ENCODE results near the gene ELAVL2.
"Not testable (repeated sequence)": the region's sequence is repeated elsewhere in the genome, so short reads cannot be mapped to it uniquely, and the experiment has no call there.

The ELAVL2 gene

DNA sequence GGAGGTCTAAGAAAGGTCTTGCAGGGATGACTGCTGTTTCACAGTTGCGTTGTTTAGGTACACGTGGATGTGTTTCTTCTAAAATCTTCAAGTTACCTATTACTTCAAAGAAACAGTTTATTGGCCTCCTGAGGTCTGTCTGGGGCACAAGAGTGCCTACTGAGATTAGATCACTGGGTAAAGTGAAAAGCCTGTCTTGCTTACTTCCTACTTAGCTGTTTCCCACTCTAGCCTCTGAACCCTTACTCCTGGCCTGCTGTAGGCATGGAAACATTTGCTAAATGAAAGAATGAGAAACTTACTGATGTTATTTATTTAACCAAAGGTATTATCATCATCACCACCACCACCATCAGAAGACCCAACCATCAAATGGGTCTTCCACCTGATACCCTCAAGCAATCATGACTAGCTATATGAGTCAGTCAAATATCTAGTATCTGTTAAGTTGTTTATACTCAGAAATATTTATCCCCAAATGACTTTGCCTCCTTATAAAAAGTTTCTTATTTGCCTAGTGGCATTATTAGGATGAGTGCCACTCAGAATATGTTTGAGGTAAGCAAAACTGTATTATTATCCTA is 92.5 kb downstream of the ELAVL2 start:
- TF ChIP-seq, protein P1, sequence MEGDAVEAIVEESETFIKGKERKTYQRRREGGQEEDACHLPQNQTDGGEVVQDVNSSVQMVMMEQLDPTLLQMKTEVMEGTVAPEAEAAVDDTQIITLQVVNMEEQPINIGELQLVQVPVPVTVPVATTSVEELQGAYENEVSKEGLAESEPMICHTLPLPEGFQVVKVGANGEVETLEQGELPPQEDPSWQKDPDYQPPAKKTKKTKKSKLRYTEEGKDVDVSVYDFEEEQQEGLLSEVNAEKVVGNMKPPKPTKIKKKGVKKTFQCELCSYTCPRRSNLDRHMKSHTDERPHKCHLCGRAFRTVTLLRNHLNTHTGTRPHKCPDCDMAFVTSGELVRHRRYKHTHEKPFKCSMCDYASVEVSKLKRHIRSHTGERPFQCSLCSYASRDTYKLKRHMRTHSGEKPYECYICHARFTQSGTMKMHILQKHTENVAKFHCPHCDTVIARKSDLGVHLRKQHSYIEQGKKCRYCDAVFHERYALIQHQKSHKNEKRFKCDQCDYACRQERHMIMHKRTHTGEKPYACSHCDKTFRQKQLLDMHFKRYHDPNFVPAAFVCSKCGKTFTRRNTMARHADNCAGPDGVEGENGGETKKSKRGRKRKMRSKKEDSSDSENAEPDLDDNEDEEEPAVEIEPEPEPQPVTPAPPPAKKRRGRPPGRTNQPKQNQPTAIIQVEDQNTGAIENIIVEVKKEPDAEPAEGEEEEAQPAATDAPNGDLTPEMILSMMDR (IDR thresholded peaks at IDR 0.05; ENCODE audit: low read depth, low read length): no peak
- DNase-seq (ENCODE audit: extremely low read depth, low read depth): no peak

DNA sequence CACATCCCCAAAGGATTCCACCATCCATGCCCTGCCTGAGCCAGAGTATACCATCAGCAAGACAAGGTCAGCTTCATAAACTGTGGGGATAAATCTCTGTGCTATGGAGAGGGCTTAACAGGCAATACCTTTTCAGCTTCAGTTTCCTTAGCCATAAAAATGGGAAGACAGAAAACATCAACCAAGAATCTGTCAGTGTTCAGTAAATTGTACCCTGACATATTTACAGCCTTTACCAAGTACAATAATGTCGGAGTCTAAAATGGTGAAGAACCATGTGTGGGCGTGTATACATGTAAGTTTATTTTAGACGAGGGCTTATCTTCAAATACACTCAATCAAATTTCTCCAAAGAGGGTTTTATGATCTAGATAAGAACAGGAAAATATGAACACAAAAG is 94.7 kb downstream of the ELAVL2 start:
- TF ChIP-seq, protein P1 (IDR thresholded peaks at IDR 0.05; ENCODE audit: low read depth, low read length): no peak
- no peak for DNase-seq (ENCODE audit: extremely low read depth, low read depth)

DNA sequence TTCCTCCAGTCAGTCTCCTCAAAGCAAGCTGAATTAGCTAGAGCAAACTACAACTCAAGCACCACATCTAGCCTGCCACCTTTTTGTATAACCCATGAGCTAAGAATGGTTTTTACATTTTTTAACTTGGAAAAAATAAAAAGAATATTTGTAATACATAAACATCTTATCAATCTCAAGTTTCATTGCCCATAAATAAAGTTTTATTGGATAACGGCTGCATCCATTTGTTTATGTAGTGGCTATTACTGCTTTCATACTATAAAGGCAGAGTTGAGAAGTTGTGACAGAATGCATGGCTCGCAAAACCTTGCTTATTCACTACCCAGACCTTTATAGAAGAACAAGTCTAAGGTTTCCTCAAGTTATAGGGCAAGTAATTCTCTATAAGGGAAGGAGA is 95.7 kb downstream of the ELAVL2 start:
- TF ChIP-seq, protein P1 (IDR thresholded peaks at IDR 0.05; ENCODE audit: low read depth, low read length): no peak
- DNase-seq (ENCODE audit: extremely low read depth, low read depth): no peak

DNA sequence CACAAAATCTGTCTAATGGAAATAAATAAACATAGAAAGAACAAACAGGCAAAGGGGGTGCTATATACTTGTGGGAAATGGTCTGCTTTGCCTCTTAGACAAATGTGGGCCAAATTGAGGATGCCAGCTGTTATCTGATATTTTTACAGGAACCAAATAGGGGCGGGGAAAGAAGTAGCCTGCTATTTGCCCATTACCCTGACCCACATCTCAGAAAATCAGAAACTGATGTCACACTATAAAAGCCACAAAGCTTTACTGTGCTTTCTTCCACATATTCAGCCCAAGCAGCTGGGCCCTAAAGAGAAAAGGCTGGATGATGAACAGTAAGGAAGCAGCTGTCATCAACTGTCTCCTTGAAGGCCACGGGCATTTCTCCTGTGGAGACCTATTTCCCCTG is 97.3 kb downstream of the ELAVL2 start:
- TF ChIP-seq, protein P1 (IDR thresholded peaks at IDR 0.05; ENCODE audit: low read depth, low read length): no peak

DNA sequence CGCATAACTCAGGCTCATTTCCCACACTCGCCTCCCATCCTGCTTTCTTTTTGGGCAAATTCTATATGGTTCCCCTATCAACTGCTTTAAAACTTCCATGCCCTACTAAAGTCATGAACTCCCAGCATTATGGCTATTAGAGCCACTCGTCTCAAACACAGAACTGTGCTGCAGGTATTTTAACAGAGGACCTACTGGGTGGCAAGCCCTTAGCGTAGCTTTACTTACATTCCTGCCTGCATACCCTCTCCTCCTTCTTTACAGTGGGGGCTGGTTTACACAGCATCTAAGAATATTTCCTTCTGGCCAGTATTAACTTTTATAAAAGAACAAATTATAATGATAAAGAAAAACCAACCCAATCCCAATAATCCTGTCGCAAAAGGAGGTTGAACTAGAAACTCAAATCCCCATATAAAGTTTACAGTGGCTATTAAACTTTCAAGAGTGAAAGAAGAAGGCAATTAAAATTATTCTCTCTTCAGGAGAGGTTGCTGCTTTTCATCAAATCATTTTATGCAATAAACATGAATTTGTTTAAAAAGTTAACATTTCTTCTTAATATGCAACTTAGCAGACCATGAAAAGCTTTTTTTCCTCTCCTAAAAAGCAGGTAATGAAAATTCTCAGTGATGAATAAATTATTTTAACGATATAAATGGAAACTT is 100.6 kb downstream of the ELAVL2 start:
- TF ChIP-seq, protein P1 (IDR thresholded peaks at IDR 0.05; ENCODE audit: low read depth, low read length): no peak
- no peak for DNase-seq (ENCODE audit: extremely low read depth, low read depth)

More for the DNA sequence above, 97.3 kb downstream of the ELAVL2 start:
- no peak for DNase-seq (ENCODE audit: extremely low read depth, low read depth)

DNA sequence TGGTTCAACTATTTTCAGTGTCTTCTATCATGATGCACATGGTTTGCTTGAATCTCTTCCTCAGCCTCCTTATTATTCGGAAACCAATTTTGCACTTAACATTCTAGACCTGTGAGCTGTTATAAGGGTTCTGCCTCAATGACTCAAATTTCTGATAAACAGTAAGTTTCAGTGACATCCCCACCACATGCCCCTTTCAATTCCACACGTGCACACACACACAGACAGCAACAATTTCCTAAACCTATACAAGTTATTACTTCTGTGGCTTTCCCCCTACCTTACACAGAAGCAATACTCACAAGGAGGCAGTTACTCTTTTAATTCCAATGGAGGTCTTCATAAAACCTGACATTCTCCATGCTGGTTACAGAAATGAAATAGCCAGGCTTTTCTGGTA is 102.4 kb downstream of the ELAVL2 start:
- DNase-seq (ENCODE audit: extremely low read depth, low read depth): no peak
- TF ChIP-seq, protein P1 (IDR thresholded peaks at IDR 0.05; ENCODE audit: low read depth, low read length): no peak

DNA sequence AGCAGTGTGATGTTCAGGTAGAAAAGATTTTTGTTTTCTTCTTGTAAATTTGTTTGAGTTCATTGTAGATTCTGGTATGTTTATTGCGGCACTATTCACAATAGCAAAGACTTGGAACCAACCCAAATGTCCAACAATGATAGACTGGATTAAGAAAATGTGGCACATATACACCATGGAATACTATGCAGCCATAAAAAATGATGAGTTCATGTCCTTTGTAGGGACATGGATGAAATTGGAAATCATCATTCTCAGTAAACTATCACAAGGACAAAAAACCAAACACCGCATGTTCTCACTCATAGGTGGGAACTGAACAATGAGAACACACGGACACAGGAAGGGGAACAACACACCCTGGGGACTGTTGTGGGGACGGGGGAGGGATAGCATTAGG is 103.0 kb downstream of the ELAVL2 start:
- not testable (repeated sequence) for DNase-seq (ENCODE audit: extremely low read depth, low read depth)

DNA sequence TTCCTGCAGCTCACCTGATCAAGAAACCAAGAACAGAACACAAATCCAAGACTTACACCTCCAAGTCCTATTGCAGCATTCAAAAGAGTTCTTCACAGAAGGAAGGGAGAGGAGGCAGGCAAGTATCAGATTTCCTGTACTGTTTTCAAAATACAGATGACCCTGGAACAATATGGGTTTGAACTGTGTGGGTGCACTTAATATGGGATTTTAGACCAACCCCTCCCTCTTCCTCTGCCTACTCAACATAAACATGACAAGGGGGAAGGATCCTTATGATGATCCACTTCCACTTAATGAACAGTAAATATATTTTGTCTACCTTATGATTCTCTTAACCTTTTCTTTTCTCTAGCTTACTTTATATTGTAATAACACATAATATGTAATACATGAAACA is 104.6 kb downstream of the ELAVL2 start:
- DNase-seq (ENCODE audit: extremely low read depth, low read depth): no peak
- TF ChIP-seq, protein P1 (IDR thresholded peaks at IDR 0.05; ENCODE audit: low read depth, low read length): no peak
